Keratinocyte (primary cell): ENCODE data around the gene NCKAP5.

Experiments
- CTCF ChIP-seq, 3 experiments: IDR thresholded peaks in 1 of 3; conservative IDR thresholded peaks in 1 of 3; optimal IDR thresholded peaks in 1 of 3; 2 replicates in 2 of 3; 3 replicates in 1 of 3; pipeline versions ENCODE3 to v1.5.1; 2011; ENCODE audit warnings: low read length in 3 of 3, mild to moderate bottlenecking in 3 of 3, moderate library complexity in 2 of 3, control low read depth in 1 of 3, inconsistent platforms in 1 of 3; ENCODE audit not compliant: insufficient read depth in 2 of 3; ENCODE audit errors: extremely low read depth in 1 of 3
- EZH2 ChIP-seq: IDR thresholded peaks from one replicate; pipeline ENCODE4 v1.6.1; 2012; ENCODE audit warnings: inconsistent platforms, mild to moderate bottlenecking, low read length, moderate library complexity

GRCh38 chr2:132797071-132797470 lies 771.2 kb downstream of the NCKAP5 start:
- TF ChIP-seq CTCF (optimal IDR thresholded peaks at IDR 0.05 in 1 of 3, IDR thresholded peaks at IDR 0.05 in 1 of 3, conservative IDR thresholded peaks at IDR 0.05 in 1 of 3; ENCODE audit: extremely low read depth in 1 of 3, insufficient read depth in 2 of 3, low read length in 3 of 3) (no peak), EZH2 (no peak)
